Progenitor cell of endocrine pancreas (in vitro differentiated cells): ENCODE data around the gene THRA. TPM values are rescaled to one million over a fixed set of nuclear protein-coding genes. Genes with fewer than 3 reads are reported as not detected.

ENCODE experiments used
- DNase-seq: peaks from one replicate; pipeline ENCODE4 v3.0.0; 2021; ENCODE audit warnings: low spot score; ENCODE audit not compliant: unreplicated experiment
- H3K27ac Mint-ChIP-seq: 2 replicates; pipeline ENCODE4 v1.8.0; 2021; ENCODE audit warnings: mild to moderate bottlenecking, moderate library complexity, mixed read lengths
- H3K27me3 Mint-ChIP-seq: 2 replicates; pipeline ENCODE4 v1.8.0; 2021; ENCODE audit warnings: mixed read lengths
- H3K36me3 Mint-ChIP-seq: 2 replicates; pipeline ENCODE4 v1.8.0; 2022; ENCODE audit warnings: mixed read lengths; ENCODE audit not compliant: insufficient read depth
- H3K4me1 Mint-ChIP-seq: 2 replicates; pipeline ENCODE4 v1.8.0; 2021; ENCODE audit warnings: low read depth, mixed read lengths
- H3K4me3 Mint-ChIP-seq: 2 replicates; pipeline ENCODE4 v1.8.0; 2021; ENCODE audit warnings: low read depth, mild to moderate bottlenecking, moderate library complexity, mixed read lengths
- H3K9me3 Mint-ChIP-seq: 2 replicates; pipeline ENCODE4 v1.8.0; 2021; ENCODE audit warnings: low read depth, mixed read lengths
- total RNA-seq: library from RNA; stranded (reverse); gene quantifications from 2 replicates; pipeline ENCODE4 v1.2.1, GENCODE V29; 2021
- TF ChIP-seq, protein P1 (sequence below): fragments of 200-600 bp; sonication (generic); IDR thresholded peaks from one replicate; pipeline ENCODE4 v1.5.0; 2021; ENCODE audit warnings: antibody characterized with exemption, mild to moderate bottlenecking; ENCODE audit not compliant: unreplicated experiment

THRA gene
- total RNA-seq, 1 donor from 2014 or later = 25.0 TPM

DNA sequence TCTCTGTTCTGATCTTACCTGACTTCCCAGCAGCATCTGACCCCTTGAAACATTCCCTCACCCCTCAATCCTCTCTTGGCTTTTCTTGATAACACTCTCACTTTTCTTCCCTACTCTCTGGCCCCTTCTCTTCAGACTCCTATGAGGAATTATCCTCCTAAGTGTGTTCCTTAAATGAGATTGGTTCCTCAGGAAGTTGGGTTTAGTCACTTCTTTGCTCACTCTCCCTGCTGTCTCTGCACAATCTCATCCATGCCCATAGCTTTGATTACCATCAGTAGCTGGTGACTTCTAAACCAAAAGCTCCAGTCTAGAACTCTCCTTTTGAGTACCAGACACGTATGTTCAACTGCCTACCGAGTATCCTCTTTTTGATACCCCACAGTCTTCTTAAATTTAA lies 21.6 kb upstream of the THRA start:
- TF ChIP-seq, protein P1, sequence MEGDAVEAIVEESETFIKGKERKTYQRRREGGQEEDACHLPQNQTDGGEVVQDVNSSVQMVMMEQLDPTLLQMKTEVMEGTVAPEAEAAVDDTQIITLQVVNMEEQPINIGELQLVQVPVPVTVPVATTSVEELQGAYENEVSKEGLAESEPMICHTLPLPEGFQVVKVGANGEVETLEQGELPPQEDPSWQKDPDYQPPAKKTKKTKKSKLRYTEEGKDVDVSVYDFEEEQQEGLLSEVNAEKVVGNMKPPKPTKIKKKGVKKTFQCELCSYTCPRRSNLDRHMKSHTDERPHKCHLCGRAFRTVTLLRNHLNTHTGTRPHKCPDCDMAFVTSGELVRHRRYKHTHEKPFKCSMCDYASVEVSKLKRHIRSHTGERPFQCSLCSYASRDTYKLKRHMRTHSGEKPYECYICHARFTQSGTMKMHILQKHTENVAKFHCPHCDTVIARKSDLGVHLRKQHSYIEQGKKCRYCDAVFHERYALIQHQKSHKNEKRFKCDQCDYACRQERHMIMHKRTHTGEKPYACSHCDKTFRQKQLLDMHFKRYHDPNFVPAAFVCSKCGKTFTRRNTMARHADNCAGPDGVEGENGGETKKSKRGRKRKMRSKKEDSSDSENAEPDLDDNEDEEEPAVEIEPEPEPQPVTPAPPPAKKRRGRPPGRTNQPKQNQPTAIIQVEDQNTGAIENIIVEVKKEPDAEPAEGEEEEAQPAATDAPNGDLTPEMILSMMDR = no peak
- H3K27ac Mint-ChIP-seq = no peak overlapping the region
- no peaks in the 10 kb centered on the region for H3K9me3 Mint-ChIP-seq
- no peak for DNase-seq
- H3K27me3 Mint-ChIP-seq = no peaks in the 10 kb centered on the region
- H3K4me3 Mint-ChIP-seq = no peak overlapping the region
- H3K36me3 Mint-ChIP-seq = peaks cover 3% of the 10 kb centered on the region
- H3K4me1 Mint-ChIP-seq = peaks cover 2% of the 10 kb centered on the region

DNA sequence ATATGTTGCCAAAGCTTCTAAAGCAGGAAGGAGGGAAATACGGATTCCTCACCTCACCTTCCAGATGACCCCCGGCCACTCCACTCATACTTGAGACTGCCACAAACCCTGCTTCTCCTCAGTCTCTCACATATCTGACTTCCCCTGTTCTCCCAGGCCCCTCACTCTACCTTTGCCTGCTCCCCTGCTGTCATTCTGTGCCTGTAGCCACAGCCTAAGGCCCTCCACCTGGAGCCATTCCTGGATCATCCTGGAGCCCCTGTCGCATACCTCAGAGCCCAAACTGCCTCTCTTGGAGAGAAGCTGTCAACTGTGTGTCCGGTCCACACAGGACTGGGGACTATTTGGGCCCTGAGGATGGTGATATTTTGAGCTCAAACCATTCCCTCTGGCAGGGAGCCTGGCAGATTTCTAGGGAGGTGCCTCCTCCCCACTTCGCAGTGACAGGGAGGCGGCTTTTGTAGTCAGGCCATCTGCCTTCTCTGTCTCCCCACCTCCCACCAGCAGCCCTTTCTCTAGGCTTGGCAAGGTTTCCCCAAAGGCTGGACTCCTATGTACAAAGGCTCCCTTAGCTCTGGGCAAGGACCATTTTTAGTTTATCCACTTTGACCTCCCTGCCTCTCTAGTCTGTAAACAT lies 6.3 kb upstream of the THRA start:
- H3K9me3 Mint-ChIP-seq = no peaks in the 10 kb centered on the region

DNA sequence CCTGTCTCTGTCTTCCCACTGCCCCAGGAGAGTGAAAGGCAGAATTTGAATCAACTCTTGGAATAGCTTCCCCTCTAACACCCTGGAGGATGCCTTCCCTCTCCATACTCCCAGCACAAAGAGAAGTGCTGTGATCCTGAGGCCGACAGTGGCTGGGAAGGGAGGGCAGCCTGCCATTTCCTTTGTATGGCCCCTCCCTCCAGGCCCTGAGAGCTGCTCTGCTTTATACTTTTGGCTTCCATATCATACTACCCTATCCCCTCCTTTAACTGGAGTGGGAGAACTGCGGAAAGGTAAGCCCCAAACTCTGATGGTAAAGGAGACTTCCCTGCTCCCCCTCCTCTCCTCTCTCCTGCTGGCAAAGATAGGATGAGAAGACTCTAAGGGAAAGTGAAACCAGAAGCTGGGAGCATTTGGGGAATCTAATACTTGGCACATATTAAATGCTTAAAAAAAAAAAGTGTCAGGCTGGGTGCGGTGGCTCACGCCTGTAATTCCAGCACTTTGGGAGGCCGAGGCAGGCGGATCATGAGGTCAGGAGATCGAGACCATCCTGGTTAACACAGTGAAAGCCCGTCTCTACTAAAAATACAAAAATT lies 4.5 kb upstream of the THRA start:
- Mint-ChIP-seq H3K4me3 (no peak overlapping the region), H3K27me3 (peaks cover 38% of the 10 kb centered on the region), H3K36me3 (peaks cover 1% of the 10 kb centered on the region), H3K9me3 (no peaks in the 10 kb centered on the region), H3K4me1 (peaks cover 14% of the 10 kb centered on the region), H3K27ac (no peak overlapping the region)
- TF ChIP-seq, protein P1 = no peak
- no peak for DNase-seq

More for the DNA sequence above, 6.3 kb upstream of the THRA start:
- H3K27ac Mint-ChIP-seq = no peak overlapping the region
- peaks cover 1% of the 10 kb centered on the region for H3K36me3 Mint-ChIP-seq
- peaks cover 5% of the 10 kb centered on the region for H3K4me1 Mint-ChIP-seq
- peaks cover 31% of the 10 kb centered on the region for H3K27me3 Mint-ChIP-seq
- H3K4me3 Mint-ChIP-seq = peak overlapping the region; percentile 7
- TF ChIP-seq, protein P1 = no peak
- DNase-seq = no peak

DNA sequence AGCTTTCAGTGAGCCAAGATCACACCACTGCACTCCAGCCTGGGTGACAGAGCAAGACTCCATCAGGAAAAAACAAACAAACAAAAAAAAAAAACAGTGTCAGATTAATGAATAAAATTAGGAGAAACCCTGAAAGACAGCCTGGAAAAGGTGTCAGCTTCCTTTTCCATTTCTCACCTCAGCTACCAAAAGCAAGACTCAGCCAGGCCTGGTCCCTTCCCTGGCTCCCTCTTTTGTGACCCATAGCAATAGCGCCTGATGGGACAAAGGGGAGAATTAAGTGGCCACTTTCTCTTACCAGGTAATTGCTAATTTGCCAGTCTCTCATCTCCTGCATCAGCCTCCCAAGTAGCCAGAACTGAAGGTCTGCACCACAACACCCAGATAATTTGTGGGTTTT lies 3.9 kb upstream of the THRA start:
- no peak overlapping the region for H3K27ac Mint-ChIP-seq
- TF ChIP-seq, protein P1 = no peak
- no peak for DNase-seq
- H3K36me3 Mint-ChIP-seq = peaks cover 1% of the 10 kb centered on the region
- H3K9me3 Mint-ChIP-seq = no peaks in the 10 kb centered on the region
- H3K4me3 Mint-ChIP-seq = no peak overlapping the region
- peaks cover 16% of the 10 kb centered on the region for H3K4me1 Mint-ChIP-seq
- peaks cover 38% of the 10 kb centered on the region for H3K27me3 Mint-ChIP-seq

DNA sequence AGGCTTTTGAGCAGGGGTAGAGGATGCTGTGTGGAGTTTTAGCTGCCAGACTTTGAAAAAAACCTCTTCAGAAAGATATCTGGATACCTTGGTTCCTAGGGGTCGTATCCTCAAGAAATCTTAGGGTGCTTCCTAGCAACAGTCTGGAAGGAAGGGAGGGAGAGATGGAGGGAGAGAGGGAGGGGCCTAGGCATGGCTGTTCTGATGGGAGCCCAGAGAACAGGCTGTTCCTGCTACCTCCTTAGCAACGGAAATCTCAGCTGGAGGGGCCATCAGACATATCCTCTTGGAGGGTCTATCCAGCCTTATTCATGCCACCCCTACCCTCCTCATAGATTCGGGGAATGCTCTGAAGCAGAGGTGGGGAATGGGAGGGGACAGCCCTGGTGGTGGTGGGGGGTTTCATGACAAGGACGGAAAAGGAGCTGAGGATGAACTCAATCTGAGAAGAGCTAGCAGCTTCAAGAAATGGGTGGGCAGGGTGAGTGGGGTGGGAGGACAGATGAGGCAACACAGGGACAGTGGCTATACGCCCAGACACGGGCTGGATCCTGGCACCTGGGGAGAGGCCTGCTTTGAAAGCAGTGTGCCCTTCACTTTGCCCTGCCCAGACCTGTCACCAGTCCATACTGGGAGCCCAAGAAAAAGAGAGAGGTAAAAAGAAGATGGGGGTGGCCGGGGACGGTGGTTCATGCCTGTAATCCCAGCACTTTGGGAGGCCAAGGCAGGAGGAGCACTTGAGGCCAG lies 2.9 kb upstream of the THRA start:
- TF ChIP-seq, protein P1 = no peak
- H3K27me3 Mint-ChIP-seq = peaks cover 38% of the 10 kb centered on the region
- DNase-seq = no peak
- H3K36me3 Mint-ChIP-seq = no peaks in the 10 kb centered on the region
- H3K9me3 Mint-ChIP-seq = no peaks in the 10 kb centered on the region
- H3K4me1 Mint-ChIP-seq = peaks cover 24% of the 10 kb centered on the region
- no peak overlapping the region for H3K4me3 Mint-ChIP-seq
- no peak overlapping the region for H3K27ac Mint-ChIP-seq
